ENCODE data around the gene PHF2.

DNA sequence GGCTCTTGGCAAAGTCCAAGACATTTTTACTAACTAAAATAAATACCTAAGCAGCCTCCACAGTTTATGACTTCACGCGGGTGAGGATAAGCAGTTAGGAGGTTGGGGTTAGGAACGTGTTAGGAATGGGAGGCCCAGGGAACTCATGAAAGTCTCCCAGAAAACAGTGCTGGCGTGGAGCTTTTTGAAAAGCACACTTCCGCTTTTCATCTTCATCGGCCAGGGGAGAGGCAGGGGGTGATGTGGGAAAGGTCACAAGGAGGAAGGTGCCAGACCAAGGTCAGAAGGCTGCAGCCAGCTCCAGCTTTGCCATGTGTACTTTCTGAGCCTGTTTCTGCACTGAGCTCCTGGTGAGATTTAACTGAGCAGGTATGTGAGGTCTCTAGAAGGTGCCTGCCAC is 149.0 kb downstream of the PHF2 start:
- TF ChIP-seq, protein P1, sequence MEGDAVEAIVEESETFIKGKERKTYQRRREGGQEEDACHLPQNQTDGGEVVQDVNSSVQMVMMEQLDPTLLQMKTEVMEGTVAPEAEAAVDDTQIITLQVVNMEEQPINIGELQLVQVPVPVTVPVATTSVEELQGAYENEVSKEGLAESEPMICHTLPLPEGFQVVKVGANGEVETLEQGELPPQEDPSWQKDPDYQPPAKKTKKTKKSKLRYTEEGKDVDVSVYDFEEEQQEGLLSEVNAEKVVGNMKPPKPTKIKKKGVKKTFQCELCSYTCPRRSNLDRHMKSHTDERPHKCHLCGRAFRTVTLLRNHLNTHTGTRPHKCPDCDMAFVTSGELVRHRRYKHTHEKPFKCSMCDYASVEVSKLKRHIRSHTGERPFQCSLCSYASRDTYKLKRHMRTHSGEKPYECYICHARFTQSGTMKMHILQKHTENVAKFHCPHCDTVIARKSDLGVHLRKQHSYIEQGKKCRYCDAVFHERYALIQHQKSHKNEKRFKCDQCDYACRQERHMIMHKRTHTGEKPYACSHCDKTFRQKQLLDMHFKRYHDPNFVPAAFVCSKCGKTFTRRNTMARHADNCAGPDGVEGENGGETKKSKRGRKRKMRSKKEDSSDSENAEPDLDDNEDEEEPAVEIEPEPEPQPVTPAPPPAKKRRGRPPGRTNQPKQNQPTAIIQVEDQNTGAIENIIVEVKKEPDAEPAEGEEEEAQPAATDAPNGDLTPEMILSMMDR (conservative IDR thresholded peaks at IDR 0.05; ENCODE audit: low read length): no peak
- no peak for TF ChIP-seq EZH2phosphoT487 (IDR thresholded peaks at IDR 0.05; ENCODE audit: borderline replicate concordance)
